CD14-positive monocyte (primary cell): ENCODE data around the gene PPP6R3. TPM values are rescaled to one million over a fixed set of nuclear protein-coding genes. Genes with fewer than 3 reads are reported as not detected.

Experiments used
- DNase-seq, 3 donors: peaks; one replicate each; pipeline ENCODE4 v3.0.0-alpha.2; 2011 to 2022
- H2AFZ ChIP-seq: 2 replicates; pipeline ENCODE4 v1.6.0; 2012; ENCODE audit warnings: mild to moderate bottlenecking, low read depth, low read length, inconsistent platforms; ENCODE audit not compliant: insufficient read depth, poor library complexity, severe bottlenecking
- H3K27ac ChIP-seq, 2 donors: 1 replicate in 1 of 2; 2 replicates in 1 of 2; pipeline ENCODE4 v1.5.1; 2012 to 2013; ENCODE audit warnings: low read length in 2 of 2, control low read depth in 1 of 2, inconsistent platforms in 1 of 2, low read depth in 1 of 2, mild to moderate bottlenecking in 1 of 2
- H3K27me3 ChIP-seq, 2 donors: one replicate each; pipeline versions ENCODE4 v1.6.0 to v1.6.1; 2011 to 2013; ENCODE audit warnings: low read length in 2 of 2; ENCODE audit not compliant: control insufficient read depth in 2 of 2, insufficient read depth in 2 of 2
- H3K36me3 ChIP-seq, 2 donors: replicated peaks in 1 of 2; 1 replicate in 1 of 2; 2 replicates in 1 of 2; pipeline versions ENCODE4 v1.5.1 to v1.6.1; 2012 to 2013; ENCODE audit warnings: low read length in 2 of 2, control low read depth in 1 of 2, inconsistent platforms in 1 of 2, mild to moderate bottlenecking in 1 of 2; ENCODE audit not compliant: insufficient read depth in 2 of 2, control insufficient read depth in 1 of 2
- H3K4me1 ChIP-seq, 2 donors: 1 replicate in 1 of 2; 2 replicates in 1 of 2; pipeline versions ENCODE4 v1.5.1 to v1.6.1; 2012 to 2013; ENCODE audit warnings: low read length in 2 of 2, control low read depth in 1 of 2, inconsistent platforms in 1 of 2, mild to moderate bottlenecking in 1 of 2, moderate library complexity in 1 of 2; ENCODE audit not compliant: insufficient read depth in 2 of 2, control insufficient read depth in 1 of 2
- H3K4me2 ChIP-seq: replicated peaks from 2 replicates; pipeline ENCODE3; 2012; ENCODE audit warnings: low read length, moderate library complexity, mild to moderate bottlenecking; ENCODE audit not compliant: poor library complexity, severe bottlenecking; ENCODE audit errors: extremely low read depth
- H3K4me3 ChIP-seq, 3 experiments: fragments of 200-600 bp in 1 of 3; sonication (generic) in 1 of 3; replicated peaks in 1 of 3; 1 replicate in 2 of 3; 2 replicates in 1 of 3; pipeline ENCODE4 v1.5.1; 2011 to 2013; ENCODE audit warnings: low read length in 3 of 3, mild to moderate bottlenecking in 3 of 3, control low read depth in 2 of 3, low read depth in 2 of 3, inconsistent platforms in 1 of 3, moderate library complexity in 1 of 3
- H3K79me2 ChIP-seq: 2 replicates; pipeline ENCODE4 v1.6.0; 2012; ENCODE audit warnings: mild to moderate bottlenecking, control low read depth, inconsistent platforms, low read length, moderate library complexity; ENCODE audit not compliant: insufficient read depth
- H3K9ac ChIP-seq: 2 replicates; pipeline ENCODE4 v1.6.0; 2017; ENCODE audit warnings: low read length, mild to moderate bottlenecking; ENCODE audit not compliant: insufficient read depth, poor library complexity, severe bottlenecking
- H3K9me3 ChIP-seq, 2 donors: replicated peaks in 1 of 2; 1 replicate in 1 of 2; 2 replicates in 1 of 2; pipeline versions ENCODE4 v1.5.1 to v1.6.1; 2012 to 2013; ENCODE audit warnings: low read length in 2 of 2, control low read depth in 1 of 2; ENCODE audit not compliant: control insufficient read depth in 1 of 2, insufficient read depth in 1 of 2
- H4K20me1 ChIP-seq: 2 replicates; pipeline ENCODE4 v1.6.0; 2012; ENCODE audit warnings: mild to moderate bottlenecking, low read length, control low read depth, moderate library complexity; ENCODE audit not compliant: insufficient read depth
- H3K27ac Mint-ChIP-seq, 7 donors: one replicate each; pipeline ENCODE4 v1.8.0; 2020; ENCODE audit warnings: mild to moderate bottlenecking in 7 of 7, mixed read lengths in 7 of 7, moderate library complexity in 6 of 7, inconsistent platforms in 2 of 7
- H3K27me3 Mint-ChIP-seq, 3 donors: one replicate each; pipeline ENCODE4 v1.8.0; 2021 to 2022; ENCODE audit warnings: low read depth in 3 of 3, mild to moderate bottlenecking in 3 of 3, mixed read lengths in 3 of 3, moderate library complexity in 3 of 3, inconsistent platforms in 1 of 3
- H3K36me3 Mint-ChIP-seq, 2 donors: one replicate each; pipeline ENCODE4 v1.8.0; 2020; ENCODE audit warnings: mixed read lengths in 2 of 2, inconsistent platforms in 1 of 2, mild to moderate bottlenecking in 1 of 2
- H3K4me1 Mint-ChIP-seq: one replicate; pipeline ENCODE4 v1.8.0; 2020; ENCODE audit warnings: mild to moderate bottlenecking, mixed read lengths
- H3K4me3 Mint-ChIP-seq, 2 donors: one replicate each; pipeline ENCODE4 v1.8.0; 2020; ENCODE audit warnings: mild to moderate bottlenecking in 2 of 2, mixed read lengths in 2 of 2, moderate library complexity in 1 of 2
- H3K9me3 Mint-ChIP-seq, 7 donors: one replicate each; pipeline ENCODE4 v1.8.0; 2020 to 2022; ENCODE audit warnings: mixed read lengths in 7 of 7, mild to moderate bottlenecking in 6 of 7, moderate library complexity in 6 of 7, inconsistent platforms in 2 of 7
- CTCF ChIP-seq: fragments of 200-600 bp; IDR thresholded peaks from one replicate; pipeline ENCODE4 v1.8.0; 2022; ENCODE audit warnings: antibody characterized with exemption, mild to moderate bottlenecking
- WGBS: methylation state at CpG from one replicate; pipeline ENCODE4 v1.1.5; 2013; ENCODE audit warnings: missing lambda C conversion rate; ENCODE audit not compliant: insufficient coverage; 5-methylcytosine and 5-hydroxymethylcytosine counted together
- intact Hi-C, 2 donors: fragments of 100-400 bp; cut with micrococcal nuclease; formaldehyde crosslinking; loops; one replicate each; pipeline versions ENCODE4 v1.15.0 to v1.15.1; 2023
- polyA plus RNA-seq, 3 donors: library from polyadenylated mRNA; depleted of rRNA in 1 of 3; unstranded in 2 of 3; stranded (reverse) in 1 of 3; fragments of 300-500 nt in 2 of 3; fragments of >200 nt in 1 of 3; fragmentation: Illumina TruSeq in 2 of 3; gene quantifications; 1 replicate in 2 of 3; 2 replicates in 1 of 3; pipeline ENCODE4 v1.2.3, GENCODE V29; 2012 to 2021

PPP6R3 gene
- polyA plus RNA-seq, 3 donors = 22.9 to 39.4 (median 38.1) TPM

DNA sequence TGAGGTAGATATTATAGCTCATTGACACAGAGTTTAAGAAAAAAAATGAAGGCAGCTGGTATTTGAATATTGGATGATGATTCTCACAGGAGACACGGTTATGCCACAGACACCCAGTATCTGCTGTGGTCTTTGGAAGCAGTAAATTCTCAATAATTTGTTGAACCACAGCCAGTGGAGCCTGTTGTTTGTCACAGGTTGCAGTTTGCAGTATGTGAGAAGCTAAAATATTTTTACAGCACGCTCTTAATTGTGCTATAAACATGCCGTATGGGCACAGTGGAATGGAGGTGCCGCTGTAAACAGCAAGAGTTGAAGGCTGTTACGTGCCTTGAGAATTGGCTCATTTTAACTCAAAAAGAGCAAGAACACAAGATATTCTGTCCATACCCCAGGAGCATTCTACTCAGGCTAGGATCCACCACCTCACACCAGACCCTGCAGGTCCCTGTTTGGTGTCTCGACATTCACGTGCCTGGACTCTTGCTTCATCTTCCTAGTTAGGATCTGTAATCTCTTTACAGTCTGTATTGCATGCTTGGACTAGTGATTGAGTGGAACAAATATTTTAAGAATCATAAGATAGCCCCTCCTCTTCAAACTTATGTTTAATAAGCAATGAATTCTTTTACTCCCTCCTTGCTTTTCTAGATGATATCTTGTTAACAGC, 129.1 kb downstream of the PPP6R3 start:
- Mint-ChIP-seq H3K4me3 (no peak overlapping the region), H3K27me3 (no peaks in the 10 kb centered on the region), H3K27ac (no peak overlapping the region), H3K36me3 (peaks cover 84 to 96% of the 10 kb centered on the region in 2 donors), H3K9me3 (no peaks in the 10 kb centered on the region), H3K4me1 (no peaks in the 10 kb centered on the region)
- Histone ChIP-seq H4K20me1 (peaks cover 22% of the 10 kb centered on the region), H3K27me3 (no peaks in the 10 kb centered on the region), H3K4me1 (no peaks in the 10 kb centered on the region), H3K4me2 (no peak overlapping the region), H3K9ac (no peak overlapping the region), H3K36me3 (peaks cover 97 to 100% of the 10 kb centered on the region in 2 donors), H3K79me2 (peaks cover 3% of the 10 kb centered on the region), H3K27ac (peak overlapping the region in 1 of 2 donors; percentile 23), H3K9me3 (no peaks in the 10 kb centered on the region), H3K4me3 (no peak overlapping the region), H2AFZ (no peak overlapping the region)
- intact Hi-C loops = loop anchor here in 1 of 2 donors (10.0 kb wide), 1 partner anchor 205 kb away; no protein-coding TSS in a partner anchor
- WGBS = no CpG with 5 or more reads among the region's 7 CpGs
- TF ChIP-seq CTCF = no peak
- no peak for DNase-seq

GRCh38 chr11:68591719-68592118, 131.2 kb downstream of the PPP6R3 start:
- no peak for TF ChIP-seq CTCF
- Mint-ChIP-seq H3K27ac (no peak overlapping the region), H3K4me1 (no peaks in the 10 kb centered on the region), H3K9me3 (no peaks in the 10 kb centered on the region), H3K36me3 (peaks cover 89 to 95% of the 10 kb centered on the region in 2 donors), H3K4me3 (no peak overlapping the region), H3K27me3 (no peaks in the 10 kb centered on the region)
- intact Hi-C loops = no loop called here
- H4K20me1 ChIP-seq = peaks cover 14% of the 10 kb centered on the region
- no peaks in the 10 kb centered on the region for H3K27me3 ChIP-seq
- H3K4me2 ChIP-seq = no peak overlapping the region
- peaks cover 93 to 99% of the 10 kb centered on the region in 2 donors for H3K36me3 ChIP-seq
- no peaks in the 10 kb centered on the region for H3K4me1 ChIP-seq
- no peaks in the 10 kb centered on the region for H3K9me3 ChIP-seq
- H3K27ac ChIP-seq = no peak overlapping the region
- 92% methylated on average over 2 of the region's 5 CpGs for WGBS
- no peak overlapping the region for H3K9ac ChIP-seq
- no peak overlapping the region for H2AFZ ChIP-seq
- no peak overlapping the region for H3K4me3 ChIP-seq
- no peak for DNase-seq
- no peaks in the 10 kb centered on the region for H3K79me2 ChIP-seq
